Loucy (cell line): Measurements from ENCODE around the gene CAP2.
"Not testable (repeated sequence)": the region's sequence is repeated elsewhere in the genome, so short reads cannot be mapped to it uniquely, and the experiment has no call there.

Source experiments
- H2AFZ ChIP-seq: fragments of 200-600 bp; sonication (generic); 2 replicates; pipeline ENCODE4 v1.6.0; 2016; ENCODE audit warnings: antibody characterized with exemption, mild to moderate bottlenecking, low read length, moderate library complexity
- H3F3A ChIP-seq: fragments of 200-600 bp; 2 replicates; pipeline ENCODE4 v1.6.0; 2016; ENCODE audit warnings: antibody characterized with exemption, low read depth, mild to moderate bottlenecking
- H3K27me3 ChIP-seq: fragments of 200-600 bp; sonication (generic); 2 replicates; pipeline ENCODE4 v1.6.1; 2014; ENCODE audit warnings: low read length, mild to moderate bottlenecking; ENCODE audit not compliant: insufficient read depth, poor library complexity, severe bottlenecking
- H3K36me3 ChIP-seq: fragments of 200-600 bp; sonication (generic); 2 replicates; pipeline ENCODE4 v1.6.1; 2016; ENCODE audit warnings: low read length; ENCODE audit not compliant: insufficient read depth
- H3K4me1 ChIP-seq: fragments of 200-600 bp; sonication (generic); 2 replicates; pipeline ENCODE4 v1.5.1; 2014; ENCODE audit warnings: low read length, mild to moderate bottlenecking; ENCODE audit not compliant: insufficient read depth, poor library complexity, severe bottlenecking
- H3K4me2 ChIP-seq: fragments of 200-600 bp; sonication (generic); 2 replicates; pipeline ENCODE4 v1.6.0; 2014; ENCODE audit warnings: antibody characterized with exemption, low read length, low read depth, mild to moderate bottlenecking; ENCODE audit not compliant: poor library complexity, severe bottlenecking
- H3K4me3 ChIP-seq: fragments of 200-600 bp; sonication (generic); 2 replicates; pipeline ENCODE4 v1.5.1; 2014; ENCODE audit warnings: low read length, mild to moderate bottlenecking, mixed read lengths; ENCODE audit not compliant: poor library complexity, severe bottlenecking
- H3K79me2 ChIP-seq: fragments of 200-600 bp; sonication (generic); 2 replicates; pipeline ENCODE4 v1.6.1; 2014; ENCODE audit warnings: low read length; ENCODE audit not compliant: insufficient read depth
- H3K9ac ChIP-seq: fragments of 200-600 bp; sonication (generic); 2 replicates; pipeline ENCODE4 v1.6.0; 2014; ENCODE audit warnings: mild to moderate bottlenecking, low read depth, low read length, moderate library complexity; ENCODE audit not compliant: poor library complexity, severe bottlenecking
- H3K9me2 ChIP-seq: fragments of 200-600 bp; sonication (generic); replicated peaks from 2 replicates; pipeline ENCODE4 v1.6.1; 2016; ENCODE audit warnings: low read depth, low read length, mixed read lengths
- H3K9me3 ChIP-seq: fragments of 200-600 bp; sonication (generic); 2 replicates; pipeline ENCODE4 v1.6.1; 2014; ENCODE audit warnings: mild to moderate bottlenecking, antibody characterized with exemption, low read length, low read depth; ENCODE audit not compliant: insufficient read depth
- H4K20me1 ChIP-seq: fragments of 200-600 bp; sonication (generic); 2 replicates; pipeline ENCODE4 v1.6.0; 2014; ENCODE audit warnings: antibody characterized with exemption, low read length, mild to moderate bottlenecking; ENCODE audit not compliant: insufficient read depth, poor library complexity, severe bottlenecking
- EZH2phosphoT487 ChIP-seq: fragments of 200-600 bp; IDR thresholded peaks from 2 replicates; pipeline ENCODE4 v1.6.1; 2018; ENCODE audit warnings: antibody characterized with exemption, mild to moderate bottlenecking, moderate library complexity, borderline replicate concordance
- TF ChIP-seq, protein P1 (sequence below): fragments of 200-600 bp; sonication (generic); conservative IDR thresholded peaks from 2 replicates; pipeline ENCODE4 v1.5.1; 2014; ENCODE audit warnings: mild to moderate bottlenecking, antibody characterized with exemption, low read length

CAP2 gene

DNA sequence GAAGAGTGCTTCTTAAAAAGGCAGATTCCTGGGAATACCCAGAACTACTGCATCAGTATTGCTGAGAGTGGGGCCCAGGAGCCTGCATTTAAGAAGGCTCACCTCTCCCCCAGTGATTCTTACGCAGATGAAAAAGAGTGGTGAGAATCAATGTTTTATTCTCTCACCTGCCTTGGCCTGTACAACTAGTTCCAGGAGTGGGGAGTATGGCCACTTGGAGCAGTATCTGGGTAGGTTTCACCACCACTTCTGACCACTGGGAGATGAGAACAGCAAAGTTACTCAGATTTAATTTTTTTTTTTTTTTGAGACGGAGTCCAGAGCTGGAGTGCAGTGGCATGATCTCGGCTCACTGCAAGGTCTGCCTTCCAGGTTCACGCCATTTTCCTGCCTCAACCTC lies 16.9 kb downstream of the CAP2 start:
- no peaks in the 10 kb centered on the region for H4K20me1 ChIP-seq

DNA sequence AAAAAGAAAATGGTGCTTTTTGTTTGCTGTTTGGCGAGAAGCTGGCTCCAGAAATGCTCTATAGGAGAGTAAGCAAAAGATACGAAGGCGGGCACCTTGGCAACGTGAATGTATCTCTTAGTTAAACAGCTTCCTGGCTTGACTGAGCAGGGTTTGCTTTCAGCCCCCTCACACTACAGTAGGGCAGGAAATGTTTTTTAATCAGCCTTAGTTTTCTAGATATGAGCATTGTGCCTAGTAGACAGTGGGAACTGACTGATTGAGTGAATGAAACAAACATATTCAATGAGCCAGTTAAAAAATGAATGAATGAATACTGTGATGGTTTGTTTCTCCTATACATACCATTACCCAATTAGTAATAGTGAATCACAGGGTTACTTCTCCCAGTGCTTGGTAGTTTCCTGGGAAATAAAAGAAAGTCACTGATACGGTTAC lies 19.9 kb downstream of the CAP2 start:
- Histone ChIP-seq H3K79me2 (no peaks in the 10 kb centered on the region), H3K4me2 (no peak overlapping the region), H3K4me1 (no peaks in the 10 kb centered on the region), H3F3A (no peaks in the 10 kb centered on the region), H4K20me1 (no peaks in the 10 kb centered on the region), H3K27me3 (no peaks in the 10 kb centered on the region), H3K36me3 (no peaks in the 10 kb centered on the region), H3K9me3 (no peaks in the 10 kb centered on the region), H3K9ac (no peak overlapping the region), H2AFZ (no peak overlapping the region), H3K4me3 (no peak overlapping the region), H3K9me2 (no peaks in the 10 kb centered on the region)
- no peak for TF ChIP-seq EZH2phosphoT487
- TF ChIP-seq, protein P1, sequence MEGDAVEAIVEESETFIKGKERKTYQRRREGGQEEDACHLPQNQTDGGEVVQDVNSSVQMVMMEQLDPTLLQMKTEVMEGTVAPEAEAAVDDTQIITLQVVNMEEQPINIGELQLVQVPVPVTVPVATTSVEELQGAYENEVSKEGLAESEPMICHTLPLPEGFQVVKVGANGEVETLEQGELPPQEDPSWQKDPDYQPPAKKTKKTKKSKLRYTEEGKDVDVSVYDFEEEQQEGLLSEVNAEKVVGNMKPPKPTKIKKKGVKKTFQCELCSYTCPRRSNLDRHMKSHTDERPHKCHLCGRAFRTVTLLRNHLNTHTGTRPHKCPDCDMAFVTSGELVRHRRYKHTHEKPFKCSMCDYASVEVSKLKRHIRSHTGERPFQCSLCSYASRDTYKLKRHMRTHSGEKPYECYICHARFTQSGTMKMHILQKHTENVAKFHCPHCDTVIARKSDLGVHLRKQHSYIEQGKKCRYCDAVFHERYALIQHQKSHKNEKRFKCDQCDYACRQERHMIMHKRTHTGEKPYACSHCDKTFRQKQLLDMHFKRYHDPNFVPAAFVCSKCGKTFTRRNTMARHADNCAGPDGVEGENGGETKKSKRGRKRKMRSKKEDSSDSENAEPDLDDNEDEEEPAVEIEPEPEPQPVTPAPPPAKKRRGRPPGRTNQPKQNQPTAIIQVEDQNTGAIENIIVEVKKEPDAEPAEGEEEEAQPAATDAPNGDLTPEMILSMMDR, result no peak

More for the DNA sequence above, 16.9 kb downstream of the CAP2 start:
- Histone ChIP-seq H2AFZ (no peak overlapping the region), H3K9me2 (no peaks in the 10 kb centered on the region), H3K9ac (no peak overlapping the region), H3K4me3 (no peak overlapping the region), H3K9me3 (no peaks in the 10 kb centered on the region), H3K4me1 (no peaks in the 10 kb centered on the region), H3K27me3 (no peaks in the 10 kb centered on the region), H3K79me2 (no peaks in the 10 kb centered on the region), H3F3A (no peaks in the 10 kb centered on the region), H3K4me2 (no peak overlapping the region), H3K36me3 (no peaks in the 10 kb centered on the region)
- no peak for TF ChIP-seq EZH2phosphoT487
- TF ChIP-seq, protein P1, result no peak

DNA sequence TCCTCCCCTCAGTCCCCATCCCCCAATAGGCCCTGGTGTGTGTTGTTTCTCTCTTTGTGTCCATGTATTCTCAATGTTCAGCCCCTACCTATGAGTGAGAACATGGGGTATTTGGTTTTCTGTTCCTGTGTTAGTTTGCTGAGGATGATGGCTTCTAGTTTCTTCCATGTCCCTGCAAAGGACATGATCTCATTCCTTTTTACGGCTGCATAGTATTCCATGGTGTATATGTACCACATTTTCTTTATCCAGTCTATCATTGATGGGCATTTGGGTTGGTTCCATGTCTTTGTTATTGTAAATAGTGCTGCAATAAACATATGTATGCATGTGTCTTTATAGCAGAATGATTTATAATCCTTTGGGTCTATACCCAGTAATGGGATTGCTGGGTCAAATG lies 21.0 kb downstream of the CAP2 start:
- not testable (repeated sequence) for H2AFZ ChIP-seq, H3K4me3 ChIP-seq, H3K4me2 ChIP-seq, H3K4me1 ChIP-seq, H3K9me3 ChIP-seq, H4K20me1 ChIP-seq, H3F3A ChIP-seq, H3K9ac ChIP-seq, H3K36me3 ChIP-seq, H3K27me3 ChIP-seq, H3K9me2 ChIP-seq, H3K79me2 ChIP-seq

DNA sequence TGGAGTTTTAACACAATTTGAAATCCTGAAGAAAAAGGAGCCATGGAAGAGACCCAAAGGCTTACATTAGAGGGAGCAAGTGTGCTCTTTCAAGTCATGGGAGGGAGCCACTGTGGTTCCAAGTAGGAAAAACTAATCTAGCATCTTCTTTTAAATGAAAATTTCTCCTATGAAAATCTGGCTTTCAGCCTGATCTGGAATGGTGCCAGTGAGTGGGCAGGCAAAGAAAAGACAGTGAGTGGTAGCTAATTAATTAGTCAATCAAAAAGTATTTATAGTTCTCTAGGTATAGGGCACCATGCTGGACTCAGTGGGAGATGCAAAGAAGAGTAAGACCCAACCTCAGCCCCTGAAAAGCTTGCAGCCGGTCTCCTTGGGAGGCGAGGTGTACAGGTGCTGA lies 21.9 kb downstream of the CAP2 start:
- no peaks in the 10 kb centered on the region for H3K4me1 ChIP-seq
- H2AFZ ChIP-seq, result no peak overlapping the region
- H3K9ac ChIP-seq, result no peak overlapping the region
- H3F3A ChIP-seq, result no peaks in the 10 kb centered on the region
- no peaks in the 10 kb centered on the region for H3K36me3 ChIP-seq
- no peaks in the 10 kb centered on the region for H3K79me2 ChIP-seq
- H3K4me2 ChIP-seq, result no peak overlapping the region
- no peaks in the 10 kb centered on the region for H3K9me3 ChIP-seq
- no peaks in the 10 kb centered on the region for H3K27me3 ChIP-seq
- H4K20me1 ChIP-seq, result no peaks in the 10 kb centered on the region
- no peak for TF ChIP-seq EZH2phosphoT487
- TF ChIP-seq, protein P1, result no peak
- no peaks in the 10 kb centered on the region for H3K9me2 ChIP-seq
- H3K4me3 ChIP-seq, result no peak overlapping the region
